HG03565 (cell line): ENCODE data around the gene CT45A6.
"Not testable (repeated sequence)": the region's sequence is repeated elsewhere in the genome, so short reads cannot be mapped to it uniquely, and the experiment has no call there.

Experiments
- ATAC-seq: cut with Tn5 transposase; IDR thresholded peaks from one replicate; pipeline ENCODE4 v1.9.1; 2021; ENCODE audit warnings: mild to moderate bottlenecking, moderate library complexity; ENCODE audit not compliant: unreplicated experiment

Gene CT45A6, protein sequence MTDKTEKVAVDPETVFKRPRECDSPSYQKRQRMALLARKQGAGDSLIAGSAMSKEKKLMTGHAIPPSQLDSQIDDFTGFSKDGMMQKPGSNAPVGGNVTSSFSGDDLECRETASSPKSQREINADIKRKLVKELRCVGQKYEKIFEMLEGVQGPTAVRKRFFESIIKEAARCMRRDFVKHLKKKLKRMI

GRCh38 chrX:135802687-135803086, at the start of gene CT45A6:
CT45A6 (minus strand) TSS chrX:135802787; CDS start chrX:135798993, 3,794 bp downstream.
- not testable (repeated sequence) for ATAC-seq

DNA sequence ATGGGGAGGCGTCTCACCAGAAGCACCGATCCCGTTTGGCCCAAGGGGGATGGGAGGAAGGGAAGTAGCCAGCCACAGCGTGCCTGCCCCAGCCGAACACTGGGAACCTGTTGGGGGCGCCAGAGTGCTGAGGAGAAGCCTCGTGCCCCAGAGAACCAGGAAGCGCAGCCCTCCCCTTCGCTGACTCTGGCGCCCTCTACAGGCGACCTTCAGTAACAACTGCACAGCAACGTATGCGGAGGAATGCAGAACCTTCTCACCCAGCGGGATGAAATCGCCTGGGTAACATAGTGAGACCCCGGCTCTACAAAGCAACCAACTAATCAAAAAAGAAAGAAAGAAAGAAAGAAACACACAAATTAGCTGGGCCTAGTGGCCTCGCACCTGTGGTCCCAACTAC, 34.6 kb upstream of the CT45A6 start, which contains the start of gene CT45A7:
CT45A7 (minus strand) TSS at position 101 of the 400 bp plus-strand sequence. CDS start 3,747 bp downstream, outside the sequence.
- not testable (repeated sequence) for ATAC-seq

- not testable (repeated sequence) for ATAC-seq
Measured at GRCh38 chrX:135819912-135820311, 17.3 kb upstream of the CT45A6 start, which contains the start of gene CT45A2. CT45A2 (minus strand) TSS chrX:135820012; CDS start chrX:135816265, 3,747 bp downstream.

DNA sequence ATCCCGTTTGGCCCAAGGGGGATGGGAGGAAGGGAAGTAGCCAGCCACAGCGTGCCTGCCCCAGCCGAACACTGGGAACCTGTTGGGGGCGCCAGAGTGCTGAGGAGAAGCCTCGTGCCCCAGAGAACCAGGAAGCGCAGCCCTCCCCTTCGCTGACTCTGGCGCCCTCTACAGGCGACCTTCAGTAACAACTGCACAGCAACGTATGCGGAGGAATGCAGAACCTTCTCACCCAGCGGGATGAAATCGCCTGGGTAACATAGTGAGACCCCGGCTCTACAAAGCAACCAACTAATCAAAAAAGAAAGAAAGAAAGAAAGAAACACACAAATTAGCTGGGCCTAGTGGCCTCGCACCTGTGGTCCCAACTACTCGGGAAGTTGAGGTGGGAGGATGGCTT, 17.2 kb downstream of the CT45A6 start, which contains the start of gene CT45A5:
CT45A5 (minus strand) TSS at position 101 of the 400 bp plus-strand sequence. CDS start 3,774 bp downstream, outside the sequence.
- ATAC-seq = not testable (repeated sequence)

DNA sequence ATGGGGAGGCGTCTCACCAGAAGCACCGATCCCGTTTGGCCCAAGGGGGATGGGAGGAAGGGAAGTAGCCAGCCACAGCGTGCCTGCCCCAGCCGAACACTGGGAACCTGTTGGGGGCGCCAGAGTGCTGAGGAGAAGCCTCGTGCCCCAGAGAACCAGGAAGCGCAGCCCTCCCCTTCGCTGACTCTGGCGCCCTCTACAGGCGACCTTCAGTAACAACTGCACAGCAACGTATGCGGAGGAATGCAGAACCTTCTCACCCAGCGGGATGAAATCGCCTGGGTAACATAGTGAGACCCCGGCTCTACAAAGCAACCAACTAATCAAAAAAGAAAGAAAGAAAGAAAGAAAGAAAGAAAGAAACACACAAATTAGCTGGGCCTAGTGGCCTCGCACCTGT, 34.5 kb downstream of the CT45A6 start, which contains the start of gene CT45A3:
CT45A3 (minus strand) TSS at position 101 of the 400 bp plus-strand sequence. CDS start 3,747 bp downstream, outside the sequence.
- not testable (repeated sequence) for ATAC-seq

GRCh38 chrX:135744739-135745138, 57.8 kb downstream of the CT45A6 start:
- not testable (repeated sequence) for ATAC-seq
